ENCODE data around the gene RAMACL.

DNA sequence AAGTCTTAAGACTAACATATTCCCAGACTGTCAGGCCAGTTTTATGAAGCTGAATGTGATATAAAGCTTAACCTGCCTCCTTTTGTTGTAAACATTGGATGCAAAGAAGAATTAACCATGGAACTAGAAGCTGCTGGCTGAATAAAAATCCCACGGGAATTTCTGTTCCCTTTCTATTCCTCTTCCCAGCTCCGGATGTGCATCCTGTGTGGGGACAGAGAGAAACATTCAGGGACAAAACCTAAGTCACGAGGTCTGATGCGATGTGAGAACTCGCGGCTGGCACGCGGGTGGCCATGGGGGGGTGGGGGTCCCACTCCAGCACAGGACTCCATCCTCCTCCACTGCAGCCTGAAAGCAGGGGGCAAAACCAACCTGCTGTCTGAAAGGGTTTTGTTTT lies 32.2 kb downstream of the RAMACL start:
- no peak for TF ChIP-seq YY1 (tag by site-specific recombination; IDR thresholded peaks at IDR 0.05)
- TF ChIP-seq, protein P1, sequence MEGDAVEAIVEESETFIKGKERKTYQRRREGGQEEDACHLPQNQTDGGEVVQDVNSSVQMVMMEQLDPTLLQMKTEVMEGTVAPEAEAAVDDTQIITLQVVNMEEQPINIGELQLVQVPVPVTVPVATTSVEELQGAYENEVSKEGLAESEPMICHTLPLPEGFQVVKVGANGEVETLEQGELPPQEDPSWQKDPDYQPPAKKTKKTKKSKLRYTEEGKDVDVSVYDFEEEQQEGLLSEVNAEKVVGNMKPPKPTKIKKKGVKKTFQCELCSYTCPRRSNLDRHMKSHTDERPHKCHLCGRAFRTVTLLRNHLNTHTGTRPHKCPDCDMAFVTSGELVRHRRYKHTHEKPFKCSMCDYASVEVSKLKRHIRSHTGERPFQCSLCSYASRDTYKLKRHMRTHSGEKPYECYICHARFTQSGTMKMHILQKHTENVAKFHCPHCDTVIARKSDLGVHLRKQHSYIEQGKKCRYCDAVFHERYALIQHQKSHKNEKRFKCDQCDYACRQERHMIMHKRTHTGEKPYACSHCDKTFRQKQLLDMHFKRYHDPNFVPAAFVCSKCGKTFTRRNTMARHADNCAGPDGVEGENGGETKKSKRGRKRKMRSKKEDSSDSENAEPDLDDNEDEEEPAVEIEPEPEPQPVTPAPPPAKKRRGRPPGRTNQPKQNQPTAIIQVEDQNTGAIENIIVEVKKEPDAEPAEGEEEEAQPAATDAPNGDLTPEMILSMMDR (tag by site-specific recombination; IDR thresholded peaks at IDR 0.05): no peak
- no peak for TF ChIP-seq SP2 (tag by site-specific recombination; IDR thresholded peaks at IDR 0.05)
- TF ChIP-seq, protein P2, sequence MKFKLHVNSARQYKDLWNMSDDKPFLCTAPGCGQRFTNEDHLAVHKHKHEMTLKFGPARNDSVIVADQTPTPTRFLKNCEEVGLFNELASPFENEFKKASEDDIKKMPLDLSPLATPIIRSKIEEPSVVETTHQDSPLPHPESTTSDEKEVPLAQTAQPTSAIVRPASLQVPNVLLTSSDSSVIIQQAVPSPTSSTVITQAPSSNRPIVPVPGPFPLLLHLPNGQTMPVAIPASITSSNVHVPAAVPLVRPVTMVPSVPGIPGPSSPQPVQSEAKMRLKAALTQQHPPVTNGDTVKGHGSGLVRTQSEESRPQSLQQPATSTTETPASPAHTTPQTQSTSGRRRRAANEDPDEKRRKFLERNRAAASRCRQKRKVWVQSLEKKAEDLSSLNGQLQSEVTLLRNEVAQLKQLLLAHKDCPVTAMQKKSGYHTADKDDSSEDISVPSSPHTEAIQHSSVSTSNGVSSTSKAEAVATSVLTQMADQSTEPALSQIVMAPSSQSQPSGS (tag by site-specific recombination; IDR thresholded peaks at IDR 0.05; ENCODE audit: low read depth): no peak
- no peak for TF ChIP-seq ZNF585B (tag by site-specific recombination; IDR thresholded peaks at IDR 0.05)
- no peak for TF ChIP-seq ZNF23 (tag by site-specific recombination; IDR thresholded peaks at IDR 0.05; ENCODE audit: borderline replicate concordance)
- TF ChIP-seq, protein P3, sequence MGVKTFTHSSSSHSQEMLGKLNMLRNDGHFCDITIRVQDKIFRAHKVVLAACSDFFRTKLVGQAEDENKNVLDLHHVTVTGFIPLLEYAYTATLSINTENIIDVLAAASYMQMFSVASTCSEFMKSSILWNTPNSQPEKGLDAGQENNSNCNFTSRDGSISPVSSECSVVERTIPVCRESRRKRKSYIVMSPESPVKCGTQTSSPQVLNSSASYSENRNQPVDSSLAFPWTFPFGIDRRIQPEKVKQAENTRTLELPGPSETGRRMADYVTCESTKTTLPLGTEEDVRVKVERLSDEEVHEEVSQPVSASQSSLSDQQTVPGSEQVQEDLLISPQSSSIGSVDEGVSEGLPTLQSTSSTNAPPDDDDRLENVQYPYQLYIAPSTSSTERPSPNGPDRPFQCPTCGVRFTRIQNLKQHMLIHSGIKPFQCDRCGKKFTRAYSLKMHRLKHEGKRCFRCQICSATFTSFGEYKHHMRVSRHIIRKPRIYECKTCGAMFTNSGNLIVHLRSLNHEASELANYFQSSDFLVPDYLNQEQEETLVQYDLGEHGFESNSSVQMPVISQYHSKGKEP (tag by site-specific recombination; IDR thresholded peaks at IDR 0.05): no peak
- TF ChIP-seq ZNF768 (tag by site-specific recombination; IDR thresholded peaks at IDR 0.05): no peak
- no peak for TF ChIP-seq HOXD13 (CRISPR knock-in tag; IDR thresholded peaks at IDR 0.05; ENCODE audit: borderline replicate concordance)
- TF ChIP-seq, protein P4, sequence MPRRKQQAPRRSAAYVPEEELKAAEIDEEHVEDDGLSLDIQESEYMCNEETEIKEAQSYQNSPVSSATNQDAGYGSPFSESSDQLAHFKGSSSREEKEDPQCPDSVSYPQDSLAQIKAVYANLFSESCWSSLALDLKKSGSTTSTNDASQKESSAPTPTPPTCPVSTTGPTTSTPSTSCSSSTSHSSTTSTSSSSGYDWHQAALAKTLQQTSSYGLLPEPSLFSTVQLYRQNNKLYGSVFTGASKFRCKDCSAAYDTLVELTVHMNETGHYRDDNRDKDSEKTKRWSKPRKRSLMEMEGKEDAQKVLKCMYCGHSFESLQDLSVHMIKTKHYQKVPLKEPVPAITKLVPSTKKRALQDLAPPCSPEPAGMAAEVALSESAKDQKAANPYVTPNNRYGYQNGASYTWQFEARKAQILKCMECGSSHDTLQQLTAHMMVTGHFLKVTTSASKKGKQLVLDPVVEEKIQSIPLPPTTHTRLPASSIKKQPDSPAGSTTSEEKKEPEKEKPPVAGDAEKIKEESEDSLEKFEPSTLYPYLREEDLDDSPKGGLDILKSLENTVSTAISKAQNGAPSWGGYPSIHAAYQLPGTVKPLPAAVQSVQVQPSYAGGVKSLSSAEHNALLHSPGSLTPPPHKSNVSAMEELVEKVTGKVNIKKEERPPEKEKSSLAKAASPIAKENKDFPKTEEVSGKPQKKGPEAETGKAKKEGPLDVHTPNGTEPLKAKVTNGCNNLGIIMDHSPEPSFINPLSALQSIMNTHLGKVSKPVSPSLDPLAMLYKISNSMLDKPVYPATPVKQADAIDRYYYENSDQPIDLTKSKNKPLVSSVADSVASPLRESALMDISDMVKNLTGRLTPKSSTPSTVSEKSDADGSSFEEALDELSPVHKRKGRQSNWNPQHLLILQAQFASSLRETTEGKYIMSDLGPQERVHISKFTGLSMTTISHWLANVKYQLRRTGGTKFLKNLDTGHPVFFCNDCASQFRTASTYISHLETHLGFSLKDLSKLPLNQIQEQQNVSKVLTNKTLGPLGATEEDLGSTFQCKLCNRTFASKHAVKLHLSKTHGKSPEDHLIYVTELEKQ (tag by site-specific recombination; IDR thresholded peaks at IDR 0.05; ENCODE audit: borderline replicate concordance): no peak
- no peak for TF ChIP-seq ZBTB7A (tag by site-specific recombination; IDR thresholded peaks at IDR 0.05; ENCODE audit: low read depth)
- TF ChIP-seq KLF8 (tag by site-specific recombination; IDR thresholded peaks at IDR 0.05): no peak
- TF ChIP-seq TRIM28 (IDR thresholded peaks at IDR 0.05; ENCODE audit: borderline replicate concordance, low read length): no peak
